Middle frontal gyrus (tissue), 1 donor: Measurements from ENCODE around the gene LINC00237.

ENCODE experiments used
- DNase-seq: peaks from one replicate; pipeline ENCODE4 v3.0.0-alpha.2; 2015; ENCODE audit warnings: low spot score; ENCODE audit errors: extremely low spot score

The LINC00237 gene

GRCh38 chr20:21099751-21100577 lies 6.2 kb downstream of the LINC00237 start:
- DNase-seq = no peak

DNA sequence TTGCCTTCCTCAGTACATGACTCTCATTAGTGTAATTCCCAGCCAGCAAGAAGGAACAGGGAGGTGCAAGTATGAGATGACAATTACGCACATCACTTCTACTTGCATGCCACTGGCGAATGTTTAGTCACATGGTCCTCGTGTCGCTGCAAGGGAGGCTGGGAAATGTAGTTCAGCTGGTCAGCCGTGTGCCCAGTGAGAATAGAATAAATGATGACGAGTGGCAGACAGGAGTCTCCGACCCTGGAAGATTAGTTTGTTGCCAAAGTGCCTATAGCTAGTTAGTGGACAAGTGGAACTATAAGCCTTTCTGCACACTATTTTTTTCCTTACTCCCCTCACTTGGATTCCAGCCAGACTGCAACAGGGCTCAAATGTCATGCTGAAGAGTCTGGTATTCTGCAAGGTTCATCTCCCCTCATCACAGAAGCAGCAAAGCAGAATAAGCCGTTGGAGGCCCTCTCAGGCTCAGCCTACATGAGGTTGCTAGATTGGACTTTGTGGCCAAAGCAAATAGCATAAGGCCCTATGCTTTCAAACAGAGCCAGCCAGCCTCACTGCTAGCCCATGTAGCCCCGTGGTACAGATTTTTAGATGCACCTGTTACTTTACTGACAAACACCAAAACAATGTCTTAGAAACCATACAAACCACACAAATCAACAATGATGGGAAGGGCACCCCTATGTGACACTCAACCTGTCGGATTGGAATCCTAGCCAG lies 9.7 kb downstream of the LINC00237 start:
- DNase-seq = no peak

- no peak for DNase-seq
These were observed 13.4 kb downstream of the LINC00237 start for GRCh38 chr20:21092806-21093205.

DNA sequence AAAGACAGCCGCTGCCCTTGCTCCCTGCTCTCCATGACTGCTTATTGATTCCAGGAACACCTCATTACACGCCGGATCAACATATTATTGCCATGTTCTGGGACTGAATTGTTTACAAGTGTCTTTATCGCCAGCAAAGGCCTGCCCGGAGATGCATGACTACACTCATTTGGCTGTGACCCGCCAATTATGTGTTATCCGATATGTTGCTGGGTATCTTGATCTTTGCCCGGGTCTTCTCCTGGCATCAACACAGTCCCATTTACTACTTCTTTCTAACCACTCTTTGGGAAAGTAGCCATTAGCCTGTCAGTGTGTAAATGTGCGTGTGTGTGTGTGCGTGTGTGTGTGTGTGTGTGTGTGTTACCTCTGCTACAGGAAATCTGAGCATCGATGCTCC lies 15.4 kb downstream of the LINC00237 start:
- DNase-seq = no peak

GRCh38 chr20:21090111-21090618 lies 16.0 kb downstream of the LINC00237 start:
- DNase-seq = no peak

GRCh38 chr20:21089391-21089790 lies 16.8 kb downstream of the LINC00237 start:
- no peak for DNase-seq

DNA sequence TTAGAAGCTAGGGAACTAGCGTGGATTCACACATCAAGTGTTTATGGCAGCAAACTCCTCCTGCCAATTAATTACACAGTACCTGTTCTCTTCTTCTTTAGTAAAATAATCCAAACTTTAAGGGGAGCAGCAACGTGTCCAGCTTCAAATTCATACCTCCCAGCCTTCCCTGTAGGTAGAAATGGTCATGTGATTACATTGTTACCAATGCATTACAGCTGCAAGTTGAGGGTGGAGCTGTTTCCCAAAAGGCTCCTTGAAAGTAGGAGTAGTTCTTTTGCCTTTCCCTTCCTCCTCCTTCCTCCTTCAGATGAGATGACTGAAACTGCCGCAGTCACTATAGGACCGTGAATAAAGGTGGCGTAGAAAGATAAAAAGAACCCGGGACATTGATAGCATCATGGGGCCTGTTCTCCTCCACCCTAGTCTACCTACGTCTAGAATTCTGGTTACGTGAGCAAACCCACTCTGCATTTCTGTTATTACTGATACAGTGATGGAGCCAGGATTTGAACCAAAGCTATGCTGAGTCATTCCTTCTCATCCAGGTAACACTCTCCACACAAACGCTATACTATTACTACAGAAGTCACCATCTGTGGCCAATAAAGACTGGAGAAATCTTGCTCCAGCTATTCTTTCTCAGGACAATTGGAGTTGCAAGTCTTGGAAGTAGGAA lies 18.2 kb downstream of the LINC00237 start:
- DNase-seq = no peak

DNA sequence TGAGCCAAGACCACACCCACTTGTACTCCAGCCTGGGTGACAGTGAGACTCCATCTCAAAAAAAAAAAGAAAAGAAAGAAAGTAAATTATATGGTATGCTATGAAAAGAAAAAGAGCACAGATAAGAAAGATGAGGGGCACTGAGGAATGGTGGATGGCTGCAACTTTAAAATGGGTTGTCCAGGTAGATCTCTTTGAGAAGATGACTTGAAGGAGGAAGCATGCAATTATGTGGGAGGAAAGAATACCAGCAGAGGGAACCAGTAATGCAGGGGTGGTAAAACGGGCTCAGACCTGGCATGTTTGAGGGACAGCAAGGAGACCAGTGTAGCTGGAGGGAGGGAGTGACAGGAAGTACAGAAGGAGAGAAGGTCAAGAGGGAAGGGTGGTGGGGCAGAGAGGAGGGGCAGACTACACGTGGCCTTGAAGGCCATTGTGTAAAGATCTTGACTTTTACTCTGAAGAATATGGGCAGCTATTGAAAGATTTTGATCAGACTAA lies 22.3 kb downstream of the LINC00237 start:
- DNase-seq = no peak

GRCh38 chr20:21082584-21082983 lies 23.6 kb downstream of the LINC00237 start:
- no peak for DNase-seq

DNA sequence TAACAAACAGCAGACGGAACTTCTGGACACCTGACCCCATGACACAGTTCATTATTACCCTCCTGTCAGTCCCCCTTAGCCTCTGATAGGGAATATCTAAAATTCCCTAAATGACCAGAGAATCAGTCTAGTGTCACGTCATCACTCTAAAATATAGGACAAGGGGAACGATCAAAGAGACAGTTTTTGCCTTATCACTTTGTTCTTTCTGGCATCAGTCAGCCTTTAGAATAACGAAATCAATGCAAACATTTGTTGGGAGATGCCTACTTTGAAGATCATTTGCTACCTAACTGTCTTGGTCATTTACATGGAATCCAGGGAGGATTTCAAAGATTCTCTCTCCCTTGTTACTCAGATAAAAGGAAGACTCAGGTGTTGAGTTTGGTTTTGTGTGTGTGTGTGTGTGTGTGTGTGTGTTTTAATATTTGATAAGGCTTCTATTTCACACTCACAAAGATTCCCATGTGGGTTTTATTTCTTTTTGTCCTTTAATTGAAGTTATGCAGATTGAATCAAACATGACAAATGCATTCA lies 28.3 kb downstream of the LINC00237 start:
- DNase-seq = no peak

DNA sequence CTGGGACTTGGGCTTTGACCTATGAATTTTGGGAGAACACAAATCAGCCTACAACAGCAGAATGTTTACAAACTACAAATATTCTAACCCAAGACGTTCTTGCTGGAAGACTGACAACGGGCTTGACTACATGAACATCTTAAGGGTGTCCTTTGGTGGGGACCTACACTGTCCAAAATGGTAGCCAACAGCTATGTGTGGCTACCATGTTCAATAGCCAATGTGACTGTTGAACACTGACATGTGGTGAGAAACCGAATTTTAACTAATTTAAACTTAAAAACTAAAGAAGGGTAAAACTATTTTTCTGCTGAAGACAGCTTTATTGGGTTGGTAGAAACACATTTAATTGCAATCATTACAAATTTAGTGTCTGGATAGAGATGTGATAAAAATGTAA lies 30.1 kb downstream of the LINC00237 start:
- no peak for DNase-seq

- no peak for DNase-seq
These were observed 30.7 kb downstream of the LINC00237 start for GRCh38 chr20:21075471-21075870.

- no peak for DNase-seq
These were observed 31.4 kb downstream of the LINC00237 start for GRCh38 chr20:21074605-21075336.

DNA sequence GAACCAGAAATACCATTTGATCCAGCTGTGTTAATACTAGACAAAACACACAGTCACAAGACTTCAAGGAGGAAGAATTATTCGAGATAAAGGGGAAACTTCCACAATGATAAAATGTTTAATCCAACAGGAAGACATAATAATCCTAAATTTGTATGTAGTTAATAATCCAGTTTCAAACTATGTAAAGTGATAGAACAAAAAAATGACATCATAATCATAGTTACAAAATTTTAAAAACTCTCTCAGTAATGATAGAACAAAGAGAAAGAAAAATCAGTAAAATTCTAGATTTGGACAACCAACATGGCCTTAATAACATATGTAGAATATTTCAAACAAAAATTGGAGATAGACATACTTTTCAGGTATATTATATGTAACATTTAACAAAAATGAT lies 38.9 kb downstream of the LINC00237 start:
- DNase-seq = no peak

GRCh38 chr20:21064924-21065323 lies 41.2 kb downstream of the LINC00237 start:
- no peak for DNase-seq

DNA sequence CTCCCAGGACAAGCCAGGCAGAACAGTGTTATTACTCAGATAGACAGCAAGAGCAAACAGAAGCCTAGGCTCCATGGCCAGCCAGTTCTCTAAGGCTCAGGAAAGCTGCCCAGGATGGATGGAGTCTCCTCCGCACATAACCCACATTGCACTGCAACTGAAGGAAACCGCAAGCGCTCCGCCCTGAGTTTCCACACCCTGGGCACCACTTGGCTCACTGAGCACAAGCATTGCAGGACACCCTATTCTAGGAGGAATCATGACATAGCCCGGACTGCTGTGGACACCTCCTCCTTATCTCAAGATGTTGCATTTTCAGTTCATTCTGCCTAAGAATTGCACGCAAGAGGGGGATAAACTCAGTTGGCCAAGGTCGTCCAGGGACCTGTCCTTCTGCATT lies 42.9 kb downstream of the LINC00237 start:
- no peak for DNase-seq

DNA sequence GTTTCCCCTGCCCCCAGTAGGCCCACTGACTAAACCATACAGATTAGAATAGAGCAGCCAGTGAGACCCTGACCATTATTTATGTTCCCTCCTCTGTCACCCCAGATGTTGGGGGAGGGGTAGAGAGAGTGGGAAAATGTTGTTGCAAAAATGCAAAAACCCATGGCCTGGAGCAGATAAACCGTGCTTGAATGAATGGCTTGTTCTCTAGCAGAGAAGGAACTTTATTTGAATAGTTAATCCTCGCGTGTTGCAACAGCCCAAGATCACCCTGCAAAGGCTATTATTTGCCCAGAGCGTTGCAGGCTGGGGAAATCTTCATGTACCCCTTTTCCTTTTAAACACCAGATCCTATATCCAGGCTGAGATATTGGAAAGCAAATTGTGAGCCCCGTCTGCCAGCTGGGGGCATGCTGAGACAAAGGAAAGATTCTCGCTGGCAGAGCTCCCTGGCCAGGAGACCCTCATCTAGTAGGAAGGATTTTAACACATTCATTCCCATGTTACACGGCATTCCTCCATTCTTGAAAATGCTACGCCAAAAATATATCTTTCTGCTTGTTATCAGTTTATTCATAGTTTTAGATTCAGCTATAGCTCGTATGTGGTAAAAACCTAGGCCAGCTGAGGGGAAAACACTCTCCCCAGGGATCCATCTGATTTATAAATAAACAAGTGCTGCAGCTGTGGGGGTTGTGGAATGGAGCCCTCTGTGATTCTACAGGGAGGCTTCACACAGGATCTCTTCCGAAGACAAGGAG lies 53.0 kb downstream of the LINC00237 start:
- DNase-seq = no peak

- no peak for DNase-seq
These were observed 53.5 kb downstream of the LINC00237 start for GRCh38 chr20:21052686-21053001.

- no peak for DNase-seq
These were observed 53.9 kb downstream of the LINC00237 start for GRCh38 chr20:21052241-21052640.

GRCh38 chr20:21050710-21051109 lies 55.4 kb downstream of the LINC00237 start:
- DNase-seq = no peak
